T47D (cell line): ENCODE data around the gene TRAF4.

Experiments
- DNase-seq, 2 experiments: peaks; one replicate each; pipeline versions ENCODE4 v3.0.0 to v3.0.0-alpha.2; 2011 to 2012; ENCODE audit warnings: low read depth in 1 of 2, low spot score in 1 of 2
- JUND ChIP-seq: IDR thresholded peaks from 2 replicates; pipeline ENCODE4 v1.6.1; 2012; ENCODE audit warnings: low read depth
- in situ Hi-C: cut with HindIII; loops from 2 replicates; pipeline ENCODE4 v1.10.0; 2016; ENCODE audit warnings: low sequenced_read_pairs, low pct_unique_long_range_greater_than_20kb

The TRAF4 gene

GRCh38 chr17:28749516-28750177 is 5.8 kb downstream of the TRAF4 start:
- no peak for DNase-seq
- no peak for TF ChIP-seq JUND
- in situ Hi-C loops = no loop called here

DNA sequence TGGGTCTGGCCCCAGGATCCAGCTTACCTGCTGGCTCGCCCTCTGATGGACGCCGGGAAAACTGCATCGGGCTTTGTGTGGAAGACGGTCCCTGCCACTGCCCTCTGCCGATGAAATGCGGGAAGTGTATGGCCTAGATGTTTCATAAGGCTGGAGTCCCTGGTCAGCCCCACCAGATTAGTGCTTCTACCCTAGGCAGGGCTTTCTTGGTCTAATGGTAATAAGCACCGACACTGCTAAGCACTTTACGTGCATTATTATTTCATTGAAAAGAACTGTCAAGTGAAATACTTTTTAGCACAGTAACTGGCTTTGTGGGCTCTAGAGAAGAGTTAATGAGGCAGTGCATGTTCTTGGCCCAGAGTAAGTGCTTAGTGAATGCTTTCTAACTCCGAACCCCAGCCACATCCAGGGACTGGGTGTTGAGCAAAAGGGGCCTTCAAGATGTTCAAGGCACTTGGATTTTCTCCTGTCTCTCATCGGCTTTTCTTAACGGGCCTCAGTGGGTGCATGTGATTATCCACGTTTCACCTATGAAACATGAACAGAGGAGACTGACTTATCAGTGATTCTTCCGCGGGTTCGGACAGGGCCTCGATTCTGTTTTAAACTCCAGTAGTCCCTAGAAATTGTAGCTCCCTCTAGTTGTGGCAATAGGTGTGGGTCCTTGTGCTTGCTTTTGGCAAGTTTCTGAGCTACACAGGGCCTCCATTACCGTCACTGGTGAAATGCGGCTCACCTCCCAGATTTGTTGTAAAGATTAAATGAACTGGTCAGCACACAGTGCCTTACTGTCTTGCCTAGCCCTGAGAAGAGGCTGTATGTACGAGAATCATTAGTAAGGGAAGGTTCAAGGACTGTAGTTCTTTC is 6.6 kb downstream of the TRAF4 start:
- peak in 1 of 2 experiments; percentile 97 for DNase-seq
- no peak for TF ChIP-seq JUND

DNA sequence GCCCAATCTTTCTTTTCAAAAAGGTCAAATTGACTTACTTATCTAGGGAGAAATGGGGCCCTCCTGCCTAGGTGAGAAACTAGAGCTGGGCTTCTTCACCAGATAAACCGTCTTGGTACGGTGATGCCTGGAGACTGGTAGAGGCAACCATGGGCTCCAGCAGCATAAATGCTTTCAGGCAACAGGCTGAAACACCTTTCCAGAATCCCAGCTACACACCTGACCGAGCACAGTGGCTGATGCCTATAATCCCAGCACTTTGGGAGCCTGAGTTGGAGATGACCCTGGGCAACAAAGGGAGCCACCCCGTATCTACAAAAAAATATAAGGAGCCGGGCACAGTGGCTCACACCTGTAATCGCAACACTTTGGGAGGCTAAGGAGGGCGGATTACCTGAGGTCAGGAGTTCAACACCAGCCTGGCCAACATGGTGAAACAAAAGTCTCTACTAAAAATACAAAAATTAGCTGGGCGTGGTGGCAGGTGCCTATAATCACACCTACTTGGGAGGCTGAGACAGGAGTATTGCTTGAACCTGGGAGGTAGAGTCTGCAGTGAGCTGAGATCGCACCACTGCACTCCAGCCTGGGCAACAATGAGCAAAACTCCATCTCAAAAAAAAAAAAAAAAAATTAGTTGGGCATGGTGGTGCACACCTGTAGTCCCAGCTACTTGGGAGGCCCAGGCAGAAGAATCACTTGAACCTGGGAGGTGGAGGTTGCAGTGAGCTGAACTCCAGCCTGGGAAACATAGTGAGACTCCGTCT is 8.0 kb downstream of the TRAF4 start:
- in situ Hi-C loops = no loop called here
- TF ChIP-seq JUND = no peak
- DNase-seq = no peak

More for the DNA sequence above, 6.6 kb downstream of the TRAF4 start:
- in situ Hi-C loops = no loop called here

GRCh38 chr17:28755486-28755885 is 11.7 kb downstream of the TRAF4 start:
- in situ Hi-C loops = no loop called here
- TF ChIP-seq JUND = no peak
- DNase-seq = no peak

DNA sequence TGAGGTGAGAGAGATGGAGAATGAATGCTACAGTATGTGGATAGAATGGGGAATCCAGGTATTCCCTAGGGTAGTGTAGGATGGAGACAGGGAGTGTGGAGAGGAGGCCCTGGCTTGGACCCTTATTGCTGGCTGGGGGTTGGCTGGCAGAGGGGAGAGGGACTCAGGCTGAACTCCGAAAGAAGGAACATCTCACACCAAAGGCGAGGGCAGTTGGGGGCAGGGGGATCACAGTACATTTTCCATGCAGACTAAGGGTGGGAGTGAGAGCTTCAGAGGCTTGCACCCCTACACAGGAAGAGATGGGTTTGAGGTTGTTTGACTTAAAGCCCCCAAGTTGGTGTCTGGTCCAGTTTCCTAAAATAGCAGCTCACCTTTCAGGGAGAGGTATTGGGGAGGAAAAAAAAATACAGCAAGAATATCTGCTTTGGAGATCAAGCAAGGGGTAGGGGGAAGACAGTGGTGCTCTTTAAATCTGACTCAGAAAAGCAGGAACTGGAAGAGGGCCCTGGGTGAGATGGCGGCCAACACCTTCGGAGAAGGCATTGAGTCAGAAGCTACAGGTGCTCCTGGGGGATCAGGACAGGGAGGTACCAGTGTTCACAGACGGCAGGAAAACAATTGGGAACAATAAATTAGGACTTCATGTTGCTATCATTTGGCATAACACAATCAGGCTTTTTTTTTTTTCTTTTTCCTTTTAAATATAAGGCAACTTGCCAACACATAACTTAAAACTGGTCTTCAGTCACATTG is 12.4 kb downstream of the TRAF4 start:
- DNase-seq = no peak
- in situ Hi-C loops = no loop called here
- no peak for TF ChIP-seq JUND

GRCh38 chr17:28758411-28759121 is 14.8 kb downstream of the TRAF4 start:
- no peak for DNase-seq
- no peak for TF ChIP-seq JUND
- in situ Hi-C loops = no loop called here

DNA sequence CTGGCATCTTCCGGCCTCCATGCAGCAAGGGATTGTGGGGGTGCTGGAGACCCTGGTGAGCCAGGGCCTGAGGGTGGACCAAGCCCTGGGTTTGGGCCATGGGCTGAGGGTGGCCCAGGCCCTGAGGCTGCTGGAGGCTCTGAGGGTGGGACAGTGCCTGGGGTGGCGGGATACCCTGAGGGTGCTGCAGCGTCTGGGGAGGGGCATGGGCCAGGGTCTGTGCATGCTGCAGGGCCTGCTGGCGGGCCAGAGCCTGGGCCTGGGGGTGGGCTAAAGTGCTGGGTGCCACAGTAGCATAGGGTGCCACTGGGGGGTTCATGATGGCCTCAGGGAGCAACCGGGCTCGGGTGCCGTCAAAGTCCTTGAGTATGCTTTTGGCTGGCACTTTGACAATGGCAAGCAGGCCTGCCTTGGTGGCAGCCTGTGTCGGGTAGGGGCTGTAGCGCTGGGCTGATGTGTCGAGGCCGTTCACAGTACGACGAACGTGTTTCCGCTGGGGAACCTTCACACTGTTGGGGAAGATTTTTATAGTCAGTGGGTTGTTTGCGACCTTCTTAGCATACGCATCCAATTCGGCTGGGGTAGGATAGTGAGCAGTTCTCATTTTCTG is 15.6 kb downstream of the TRAF4 start:
- in situ Hi-C loops = no loop called here
- TF ChIP-seq JUND = no peak
- no peak for DNase-seq

- peak; percentile 68 to 70 for DNase-seq
- no peak for TF ChIP-seq JUND
- in situ Hi-C loops = no loop called here
Observed at GRCh38 chr17:28760601-28761562, 17.1 kb downstream of the TRAF4 start.

DNA sequence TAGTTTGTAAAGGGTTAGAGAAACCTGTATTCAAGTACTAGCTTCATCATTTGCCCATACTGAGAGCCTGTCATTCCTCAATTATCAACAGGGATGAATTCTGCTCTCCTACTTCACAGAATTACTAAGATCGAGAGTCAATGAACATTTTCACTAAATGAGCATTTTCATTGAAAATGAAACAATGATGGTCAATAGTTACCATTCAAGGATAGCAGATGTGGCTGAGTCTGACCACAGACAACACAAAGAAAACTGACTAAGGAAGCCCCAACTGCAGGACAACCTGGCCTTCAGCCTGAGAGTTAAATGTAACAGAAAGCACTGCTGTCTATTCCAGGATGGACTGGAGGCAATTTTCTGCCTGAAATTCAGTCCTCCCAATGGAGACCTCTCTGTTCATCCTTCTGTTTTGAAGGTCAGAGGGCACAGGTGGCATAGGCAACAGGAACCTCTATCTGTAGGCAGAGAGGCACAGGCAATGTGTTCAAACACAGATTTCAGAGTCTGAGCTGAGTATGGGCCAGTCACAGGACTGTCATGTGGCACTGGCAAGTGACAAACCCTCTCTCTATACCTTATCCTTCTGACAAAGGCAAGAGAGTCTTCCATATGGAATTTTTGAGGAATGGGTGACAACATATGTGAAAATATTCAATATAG is 19.5 kb downstream of the TRAF4 start:
- in situ Hi-C loops = no loop called here
- TF ChIP-seq JUND = no peak
- DNase-seq = no peak

DNA sequence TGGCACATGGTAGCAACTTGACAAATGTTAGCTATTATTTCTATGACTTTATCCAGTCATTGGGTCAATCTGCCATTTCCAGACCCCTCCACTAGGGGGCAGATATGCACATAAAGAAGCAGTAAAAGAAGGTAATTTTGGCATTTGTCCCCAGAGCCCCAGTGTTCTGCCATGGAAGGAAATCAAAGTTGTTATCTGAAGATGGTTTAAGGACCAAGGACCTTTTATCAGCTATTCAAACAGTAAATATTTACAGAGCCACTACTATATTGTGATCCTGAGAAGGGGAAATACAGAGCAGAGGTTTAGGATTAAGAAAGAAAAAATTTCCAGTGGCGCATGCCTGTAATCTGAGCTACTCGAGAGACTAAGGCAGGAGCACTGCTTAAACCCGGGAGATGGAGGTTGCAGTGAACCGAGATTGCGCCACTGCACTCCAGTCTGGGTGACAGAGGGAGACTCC is 20.0 kb downstream of the TRAF4 start:
- peak; percentile 58 to 85 for DNase-seq
- no peak for TF ChIP-seq JUND
- in situ Hi-C loops = no loop called here
